HEK293 (cell line): Measurements from ENCODE around the gene DSCAM.

Source experiments
- CTCF ChIA-PET: fragments of 350-600 bp; formaldehyde crosslinking; extraction: SDS; loops from one replicate; lab custom pipeline; 2021; ENCODE audit warnings: antibody characterized with exemption; lab: Yijun Ruan, JAX
- POLR2A ChIA-PET: fragments of 300-600 bp; formaldehyde crosslinking; extraction: SDS; loops from one replicate; lab custom pipeline; 2020; ENCODE audit warnings: antibody characterized with exemption, inconsistent platforms; lab: Yijun Ruan, JAX
- H3K27ac ChIP-seq: fragments of 200-500 bp; sonication (Bioruptor generic); 2 replicates; pipeline ENCODE4 v1.5.1; 2014; ENCODE audit warnings: low read depth, low read length, control low read depth, inconsistent platforms; ENCODE audit errors: extremely low read depth
- H3K36me3 ChIP-seq, 2 experiments: fragments of 200-500 bp in 1 of 2; sonication (Bioruptor generic) in 1 of 2; 1 replicate in 1 of 2; 2 replicates in 1 of 2; pipeline ENCODE4 v1.5.1; 2014 to 2017; ENCODE audit warnings: inconsistent platforms in 2 of 2, low read length in 2 of 2; ENCODE audit not compliant: control insufficient read depth in 2 of 2, insufficient read depth in 1 of 2
- H3K4me1 ChIP-seq: fragments of 200-500 bp; sonication (Bioruptor generic); 2 replicates; pipeline ENCODE4 v1.5.1; 2014; ENCODE audit warnings: mild to moderate bottlenecking, low read length, inconsistent platforms; ENCODE audit not compliant: control insufficient read depth, insufficient read depth
- H3K4me3 ChIP-seq: 2 replicates; pipeline ENCODE4 v1.5.1; 2011; ENCODE audit warnings: low read depth, mild to moderate bottlenecking, control low read depth, low read length, moderate library complexity
- H3K9me3 ChIP-seq: fragments of 200-500 bp; sonication (Bioruptor generic); 2 replicates; pipeline ENCODE4 v1.5.1; 2014; ENCODE audit warnings: low read depth, low read length, inconsistent platforms; ENCODE audit not compliant: control insufficient read depth, insufficient read depth
- BCL11B ChIP-seq: fragments of 450-650 bp; formaldehyde crosslinking; IDR thresholded peaks from 2 replicates; pipeline ENCODE4 v1.5.1; 2016; ENCODE audit warnings: low read depth, missing biosample characterization, missing genetic modification characterization
- FEZF1 ChIP-seq: fragments of 450-650 bp; formaldehyde crosslinking; IDR thresholded peaks from 2 replicates; pipeline ENCODE4 v1.5.1; 2016; ENCODE audit warnings: missing biosample characterization, missing genetic modification characterization
- KLF10 ChIP-seq: fragments of 450-650 bp; IDR thresholded peaks from 2 replicates; pipeline ENCODE4 v1.5.1; 2018; ENCODE audit warnings: missing biosample characterization, mild to moderate bottlenecking, missing genetic modification characterization
- KLF9 ChIP-seq: fragments of 450-650 bp; formaldehyde crosslinking; IDR thresholded peaks from 2 replicates; pipeline ENCODE4 v1.5.1; 2016; ENCODE audit warnings: missing biosample characterization, missing genetic modification characterization, low read depth
- MYNN ChIP-seq: fragments of 450-650 bp; formaldehyde crosslinking; IDR thresholded peaks from 2 replicates; pipeline ENCODE4 v1.5.1; 2016; ENCODE audit warnings: missing biosample characterization, missing genetic modification characterization, borderline replicate concordance
- REPIN1 ChIP-seq: fragments of 450-650 bp; formaldehyde crosslinking; IDR thresholded peaks from 2 replicates; pipeline ENCODE4 v1.5.1; 2017; ENCODE audit warnings: missing biosample characterization, missing genetic modification characterization, low read depth
- TCF7L2 ChIP-seq: IDR thresholded peaks from 2 replicates; pipeline ENCODE4 v1.6.1; 2011; ENCODE audit warnings: low read depth, mild to moderate bottlenecking, inconsistent platforms, low read length, moderate library complexity, borderline replicate concordance
- ZBTB7A ChIP-seq: fragments of 450-650 bp; formaldehyde crosslinking; IDR thresholded peaks from 2 replicates; pipeline ENCODE4 v1.5.1; 2016; ENCODE audit warnings: low read depth, missing biosample characterization, missing genetic modification characterization
- ZBTB8A ChIP-seq: fragments of 450-650 bp; formaldehyde crosslinking; IDR thresholded peaks from 2 replicates; pipeline ENCODE4 v1.5.1; 2016; ENCODE audit warnings: missing biosample characterization, missing genetic modification characterization
- ZNF112 ChIP-seq: fragments of 450-650 bp; formaldehyde crosslinking; IDR thresholded peaks from 2 replicates; pipeline ENCODE4 v1.5.0; 2017; ENCODE audit warnings: missing biosample characterization, missing genetic modification characterization
- ZNF133 ChIP-seq: fragments of 450-650 bp; formaldehyde crosslinking; IDR thresholded peaks from 2 replicates; pipeline ENCODE4 v1.5.1; 2016; ENCODE audit warnings: missing biosample characterization, missing genetic modification characterization
- ZNF175 ChIP-seq: fragments of 450-650 bp; formaldehyde crosslinking; IDR thresholded peaks from 2 replicates; pipeline ENCODE4 v1.5.1; 2016; ENCODE audit warnings: missing biosample characterization, missing genetic modification characterization
- ZNF266 ChIP-seq: fragments of 450-650 bp; formaldehyde crosslinking; IDR thresholded peaks from 2 replicates; pipeline ENCODE4 v1.5.1; 2016; ENCODE audit warnings: missing biosample characterization, missing genetic modification characterization, low read depth
- ZNF302 ChIP-seq: fragments of 450-650 bp; formaldehyde crosslinking; IDR thresholded peaks from 2 replicates; pipeline ENCODE4 v1.5.1; 2016; ENCODE audit warnings: missing biosample characterization, missing genetic modification characterization, low read depth
- ZNF341 ChIP-seq: fragments of 450-650 bp; formaldehyde crosslinking; IDR thresholded peaks from 2 replicates; pipeline ENCODE4; 2016; ENCODE audit warnings: low read depth, missing biosample characterization, missing genetic modification characterization
- ZNF350 ChIP-seq: fragments of 450-650 bp; formaldehyde crosslinking; IDR thresholded peaks from 2 replicates; pipeline ENCODE4 v1.5.0; 2017; ENCODE audit warnings: missing biosample characterization, mild to moderate bottlenecking, missing genetic modification characterization
- ZNF362 ChIP-seq: fragments of 450-650 bp; formaldehyde crosslinking; IDR thresholded peaks from 2 replicates; pipeline ENCODE4 v1.5.1; 2016; ENCODE audit warnings: missing biosample characterization, missing genetic modification characterization
- ZNF366 ChIP-seq: fragments of 450-650 bp; formaldehyde crosslinking; conservative IDR thresholded peaks from 2 replicates; pipeline ENCODE4 v1.5.1; 2016; ENCODE audit warnings: missing biosample characterization, missing genetic modification characterization
- ZNF416 ChIP-seq: fragments of 450-650 bp; formaldehyde crosslinking; IDR thresholded peaks from 2 replicates; pipeline ENCODE4 v1.5.1; 2016; ENCODE audit warnings: missing biosample characterization, missing genetic modification characterization
- ZNF555 ChIP-seq: fragments of 450-650 bp; formaldehyde crosslinking; conservative IDR thresholded peaks from 2 replicates; pipeline ENCODE4 v1.5.1; 2017; ENCODE audit warnings: missing biosample characterization, mild to moderate bottlenecking, missing genetic modification characterization, inconsistent platforms
- ZNF558 ChIP-seq: fragments of 450-650 bp; formaldehyde crosslinking; IDR thresholded peaks from 2 replicates; pipeline ENCODE4 v1.5.1; 2016; ENCODE audit warnings: missing biosample characterization, missing genetic modification characterization
- ZNF560 ChIP-seq: fragments of 450-650 bp; formaldehyde crosslinking; IDR thresholded peaks from 2 replicates; pipeline ENCODE4 v1.5.1; 2017; ENCODE audit warnings: missing biosample characterization, missing genetic modification characterization, borderline replicate concordance
- ZNF621 ChIP-seq: fragments of 450-650 bp; formaldehyde crosslinking; IDR thresholded peaks from 2 replicates; pipeline ENCODE4 v1.5.1; 2017; ENCODE audit warnings: missing biosample characterization, missing genetic modification characterization
- ZNF624 ChIP-seq: fragments of 450-650 bp; formaldehyde crosslinking; IDR thresholded peaks from 2 replicates; pipeline ENCODE4 v1.5.1; 2017; ENCODE audit warnings: missing biosample characterization, missing genetic modification characterization
- ZNF660 ChIP-seq: fragments of 450-650 bp; IDR thresholded peaks from 2 replicates; pipeline ENCODE4 v1.5.1; 2018; ENCODE audit warnings: missing biosample characterization, mild to moderate bottlenecking, missing genetic modification characterization
- ZNF704 ChIP-seq: fragments of 450-650 bp; formaldehyde crosslinking; IDR thresholded peaks from 2 replicates; pipeline ENCODE4 v1.5.1; 2016; ENCODE audit warnings: missing biosample characterization, missing genetic modification characterization
- ZNF830 ChIP-seq: fragments of 450-650 bp; IDR thresholded peaks from 2 replicates; pipeline ENCODE4 v1.5.0; 2018; ENCODE audit warnings: missing biosample characterization, missing genetic modification characterization, low read depth, mild to moderate bottlenecking, moderate library complexity
- ZSCAN30 ChIP-seq: fragments of 450-650 bp; IDR thresholded peaks from 2 replicates; pipeline ENCODE4 v1.5.1; 2018; ENCODE audit warnings: missing biosample characterization, mild to moderate bottlenecking, missing genetic modification characterization, moderate library complexity
- TF ChIP-seq, protein P1 (sequence below): fragments of 450-650 bp; formaldehyde crosslinking; IDR thresholded peaks from 2 replicates; pipeline ENCODE4 v1.5.0; 2017; ENCODE audit warnings: missing biosample characterization, missing genetic modification characterization, borderline replicate concordance
- TF ChIP-seq, protein P2 (sequence below): fragments of 450-650 bp; formaldehyde crosslinking; IDR thresholded peaks from 2 replicates; pipeline ENCODE4 v1.5.1; 2016; ENCODE audit warnings: missing biosample characterization, missing genetic modification characterization
- TF ChIP-seq, protein P3 (sequence below): fragments of 450-650 bp; formaldehyde crosslinking; IDR thresholded peaks from 2 replicates; pipeline ENCODE4 v1.5.1; 2016; ENCODE audit warnings: missing biosample characterization, missing genetic modification characterization

Gene DSCAM

GRCh38 chr21:40489001-40489400 is 358.0 kb downstream of the DSCAM start (continued):
- TF ChIP-seq ZNF302 (tag by site-specific recombination) = no peak
- TF ChIP-seq ZNF341 = no peak
- no peak for TF ChIP-seq REPIN1 (tag by site-specific recombination)
- TF ChIP-seq, protein P1, sequence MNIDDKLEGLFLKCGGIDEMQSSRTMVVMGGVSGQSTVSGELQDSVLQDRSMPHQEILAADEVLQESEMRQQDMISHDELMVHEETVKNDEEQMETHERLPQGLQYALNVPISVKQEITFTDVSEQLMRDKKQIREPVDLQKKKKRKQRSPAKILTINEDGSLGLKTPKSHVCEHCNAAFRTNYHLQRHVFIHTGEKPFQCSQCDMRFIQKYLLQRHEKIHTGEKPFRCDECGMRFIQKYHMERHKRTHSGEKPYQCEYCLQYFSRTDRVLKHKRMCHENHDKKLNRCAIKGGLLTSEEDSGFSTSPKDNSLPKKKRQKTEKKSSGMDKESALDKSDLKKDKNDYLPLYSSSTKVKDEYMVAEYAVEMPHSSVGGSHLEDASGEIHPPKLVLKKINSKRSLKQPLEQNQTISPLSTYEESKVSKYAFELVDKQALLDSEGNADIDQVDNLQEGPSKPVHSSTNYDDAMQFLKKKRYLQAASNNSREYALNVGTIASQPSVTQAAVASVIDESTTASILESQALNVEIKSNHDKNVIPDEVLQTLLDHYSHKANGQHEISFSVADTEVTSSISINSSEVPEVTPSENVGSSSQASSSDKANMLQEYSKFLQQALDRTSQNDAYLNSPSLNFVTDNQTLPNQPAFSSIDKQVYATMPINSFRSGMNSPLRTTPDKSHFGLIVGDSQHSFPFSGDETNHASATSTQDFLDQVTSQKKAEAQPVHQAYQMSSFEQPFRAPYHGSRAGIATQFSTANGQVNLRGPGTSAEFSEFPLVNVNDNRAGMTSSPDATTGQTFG (tag by site-specific recombination) = no peak

- no peak overlapping the region for H3K27ac ChIP-seq
- H3K4me1 ChIP-seq = no peaks in the 10 kb centered on the region
- CTCF ChIA-PET = interaction anchor here (0.5 to 1.4 kb wide), 5 partner anchors 15 to 1018 kb away, joined by 3 to 7 read pairs (median 4); no protein-coding TSS in a partner anchor
- POLR2A ChIA-PET = no interaction called here
- H3K36me3 ChIP-seq = no peaks in the 10 kb centered on the region
- H3K9me3 ChIP-seq = no peaks in the 10 kb centered on the region
- H3K4me3 ChIP-seq = no peak overlapping the region
- TF ChIP-seq, protein P2, sequence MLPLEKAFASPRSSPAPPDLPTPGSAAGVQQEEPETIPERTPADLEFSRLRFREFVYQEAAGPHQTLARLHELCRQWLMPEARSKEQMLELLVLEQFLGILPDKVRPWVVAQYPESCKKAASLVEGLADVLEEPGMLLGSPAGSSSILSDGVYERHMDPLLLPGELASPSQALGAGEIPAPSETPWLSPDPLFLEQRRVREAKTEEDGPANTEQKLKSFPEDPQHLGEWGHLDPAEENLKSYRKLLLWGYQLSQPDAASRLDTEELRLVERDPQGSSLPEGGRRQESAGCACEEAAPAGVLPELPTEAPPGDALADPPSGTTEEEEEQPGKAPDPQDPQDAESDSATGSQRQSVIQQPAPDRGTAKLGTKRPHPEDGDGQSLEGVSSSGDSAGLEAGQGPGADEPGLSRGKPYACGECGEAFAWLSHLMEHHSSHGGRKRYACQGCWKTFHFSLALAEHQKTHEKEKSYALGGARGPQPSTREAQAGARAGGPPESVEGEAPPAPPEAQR (tag by site-specific recombination) = no peak
- TF ChIP-seq ZNF175 (tag by site-specific recombination) = no peak
- no peak for TF ChIP-seq ZNF266
- TF ChIP-seq ZNF350 (tag by site-specific recombination) = no peak
- no peak for TF ChIP-seq ZNF704
- no peak for TF ChIP-seq ZNF133 (tag by site-specific recombination)
- TF ChIP-seq ZNF558 = no peak
- TF ChIP-seq MYNN (tag by site-specific recombination) = no peak
- TF ChIP-seq ZSCAN30 = no peak
Observed at GRCh38 chr21:40481764-40482163, 365.2 kb downstream of the DSCAM start.

DNA sequence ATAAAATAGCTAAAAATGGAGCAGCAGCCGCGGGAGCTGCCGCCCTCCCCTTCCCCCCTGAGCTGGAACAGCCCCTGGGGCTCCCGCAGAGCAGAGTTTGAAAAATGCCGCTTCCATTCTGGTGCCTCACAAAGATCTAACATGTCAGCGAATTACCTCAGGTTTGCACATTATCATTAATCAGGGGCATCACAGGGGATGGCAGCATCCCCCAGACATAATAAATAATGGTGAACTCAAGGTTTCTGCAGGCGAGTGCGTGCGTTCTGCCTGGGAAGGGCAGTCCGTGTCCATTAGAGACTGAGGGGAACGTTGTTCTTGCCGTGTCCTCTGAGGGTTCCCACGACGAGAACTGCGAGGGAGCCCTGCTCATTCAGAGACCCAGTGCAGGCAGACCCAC is 372.4 kb downstream of the DSCAM start:
- ChIA-PET POLR2A (no interaction called here), CTCF (interaction anchor here (0.6 kb wide), 1 partner anchor 9 kb away, joined by 3 read pairs; no protein-coding TSS in a partner anchor)
- no peaks in the 10 kb centered on the region for H3K4me1 ChIP-seq
- H3K27ac ChIP-seq = no peak overlapping the region
- no peak overlapping the region for H3K4me3 ChIP-seq
- H3K36me3 ChIP-seq = no peaks in the 10 kb centered on the region
- no peaks in the 10 kb centered on the region for H3K9me3 ChIP-seq
- TF ChIP-seq ZNF112 (tag by site-specific recombination) (no peak), ZNF624 (tag by site-specific recombination) (no peak), ZNF830 (tag by site-specific recombination) (no peak), ZNF362 (tag by site-specific recombination) (no peak), ZNF366 (tag by site-specific recombination) (no peak), ZNF660 (tag by site-specific recombination) (no peak), BCL11B (tag by site-specific recombination) (no peak), ZNF560 (no peak), TCF7L2 (no peak), ZNF555 (no peak), ZBTB8A (tag by site-specific recombination) (no peak), ZNF416 (tag by site-specific recombination) (no peak), ZNF621 (tag by site-specific recombination) (no peak), KLF10 (no peak), KLF9 (tag by site-specific recombination) (no peak), ZBTB7A (tag by site-specific recombination) (no peak), FEZF1 (no peak)
- TF ChIP-seq, protein P3, sequence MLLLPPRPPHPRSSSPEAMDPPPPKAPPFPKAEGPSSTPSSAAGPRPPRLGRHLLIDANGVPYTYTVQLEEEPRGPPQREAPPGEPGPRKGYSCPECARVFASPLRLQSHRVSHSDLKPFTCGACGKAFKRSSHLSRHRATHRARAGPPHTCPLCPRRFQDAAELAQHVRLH (tag by site-specific recombination) = no peak
